HTR-8/SVneo (cell line): Measurements from ENCODE around the gene HSP90AA1.

ENCODE experiments used
- DNase-seq: peaks from one replicate; pipeline ENCODE4 v3.0.0; 2011; ENCODE audit warnings: low spot score, mixed read lengths; ENCODE audit not compliant: insufficient read length
- FAIRE-seq: peaks from 2 replicates; lab custom pipeline; 2011; peaks lifted over from hg19 to GRCh38; lab: Jason Lieb, UNC

Gene HSP90AA1

DNA sequence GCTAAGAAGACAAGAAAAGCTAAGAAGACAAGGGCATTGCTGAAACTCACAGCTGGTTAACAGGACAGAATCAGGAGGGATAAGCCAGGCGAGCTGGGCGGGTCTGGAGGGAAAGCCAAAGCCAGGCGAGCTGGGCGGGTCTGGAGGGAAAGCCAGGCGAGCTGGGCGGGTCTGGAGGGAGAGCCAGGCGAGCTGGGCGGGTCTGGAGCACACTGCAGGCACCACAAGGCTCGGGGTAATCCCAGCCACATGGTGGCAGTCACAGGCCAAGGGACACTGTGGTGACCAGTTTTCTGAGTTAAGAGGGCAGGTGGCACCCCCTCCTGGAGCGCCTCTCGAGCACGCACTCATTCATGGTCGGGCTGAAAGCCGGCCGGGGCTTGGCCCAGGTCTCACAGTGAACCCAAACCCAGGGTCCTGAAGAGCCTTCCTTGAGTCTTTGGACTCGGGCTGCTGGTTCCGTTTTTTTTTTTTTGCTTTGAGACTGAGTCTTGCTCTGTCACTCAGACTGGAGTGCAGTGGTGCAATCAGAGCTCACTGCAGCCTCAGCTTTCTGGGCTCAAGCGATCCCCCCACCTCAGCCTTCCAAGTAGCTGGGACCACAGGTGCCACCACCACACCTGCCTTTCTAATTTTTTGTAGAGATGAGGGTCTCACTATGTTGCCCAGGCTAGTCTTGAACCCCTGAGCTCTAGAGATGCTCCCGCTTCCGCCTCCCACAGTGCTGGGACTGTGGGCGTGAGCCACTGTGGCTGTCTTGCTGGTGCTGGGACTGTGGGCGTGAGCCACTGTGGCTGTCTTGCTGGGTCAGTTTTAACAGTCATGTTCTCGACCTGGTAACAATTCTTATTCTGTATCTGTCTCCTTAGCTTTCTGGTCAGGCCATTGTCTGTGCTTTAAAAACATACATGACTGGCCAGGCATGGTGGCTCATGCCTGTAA, 40.2 kb downstream of the HSP90AA1 start:
- FAIRE-seq (no peak), DNase-seq (peak; percentile 27)

DNA sequence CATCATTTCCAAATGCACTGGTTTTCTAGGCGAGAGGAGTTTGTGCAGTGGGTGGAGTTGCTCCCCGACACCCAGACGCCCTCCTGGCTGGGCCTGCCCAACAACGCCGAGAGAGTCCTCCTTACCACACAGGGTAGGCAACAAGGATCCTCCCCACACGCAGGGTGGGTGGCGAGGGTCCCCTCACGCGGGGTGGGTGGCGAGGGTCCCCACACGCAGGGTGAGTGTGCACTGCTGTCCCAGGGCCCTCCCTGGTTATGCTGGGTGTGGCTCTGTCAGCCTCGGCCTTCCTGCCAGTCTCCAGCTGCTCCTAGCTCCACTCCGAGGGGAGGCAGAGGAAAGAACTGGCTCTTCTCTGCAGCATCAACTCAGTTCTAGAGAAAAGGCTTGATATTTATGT, 42.3 kb downstream of the HSP90AA1 start:
- FAIRE-seq = no peak
- no peak for DNase-seq

DNA sequence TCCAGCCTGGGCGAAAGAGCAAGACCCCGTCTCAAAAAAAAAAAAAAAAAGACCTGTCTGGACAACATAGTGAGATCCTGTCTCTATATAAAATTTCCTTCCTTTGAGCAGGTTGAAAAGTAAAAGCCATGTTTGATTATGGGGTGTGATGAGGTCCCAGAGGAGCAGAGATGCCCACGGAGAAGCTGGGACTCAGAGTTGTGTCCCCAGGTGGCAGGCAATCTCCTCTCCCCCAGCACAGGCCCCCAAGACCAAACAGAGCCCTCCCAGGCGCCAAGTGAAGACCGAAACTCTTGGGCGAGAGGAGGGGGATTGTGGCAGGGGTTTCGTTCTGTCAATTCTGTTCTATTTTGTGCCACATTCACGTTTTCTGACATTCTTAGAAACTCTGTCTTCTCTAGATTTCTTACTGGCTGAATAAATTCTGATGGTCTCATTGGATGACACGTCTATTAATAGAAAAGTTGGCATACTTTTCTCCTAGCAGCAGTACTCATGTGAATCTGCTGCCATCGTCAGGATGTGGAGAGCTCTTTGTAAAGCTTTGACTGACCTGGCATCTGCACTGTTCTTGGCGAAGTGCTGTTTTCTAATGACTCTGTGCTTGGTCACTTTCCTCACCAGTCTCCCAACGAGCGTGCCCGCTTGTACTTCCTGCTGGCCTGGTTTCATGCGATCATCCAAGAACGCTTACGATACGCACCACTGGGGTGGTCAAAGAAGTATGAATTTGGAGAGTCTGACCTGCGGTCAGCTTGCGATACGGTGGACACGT, 43.4 kb downstream of the HSP90AA1 start:
- FAIRE-seq (peak; percentile 44), DNase-seq (no peak)

DNA sequence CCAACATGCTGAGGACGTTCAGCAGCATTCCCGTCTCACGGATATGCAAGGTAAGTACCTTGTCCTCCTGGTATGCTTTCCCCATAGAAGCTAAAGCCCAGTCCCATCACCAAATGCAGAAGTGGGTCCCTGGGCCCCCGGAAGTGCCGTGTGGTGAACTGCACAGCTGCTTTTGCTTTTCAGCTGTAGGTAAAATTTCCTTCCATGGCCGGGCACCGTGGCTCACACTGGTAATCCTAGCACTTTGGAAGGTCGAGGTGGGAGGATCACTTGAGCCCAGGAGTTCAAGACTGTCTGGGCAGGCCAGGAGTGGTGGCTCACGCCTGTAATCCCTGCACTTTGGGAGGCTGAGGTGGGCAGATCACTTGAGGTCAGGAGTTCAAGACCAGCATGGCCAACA, 44.1 kb downstream of the HSP90AA1 start:
- no peak for DNase-seq
- no peak for FAIRE-seq

DNA sequence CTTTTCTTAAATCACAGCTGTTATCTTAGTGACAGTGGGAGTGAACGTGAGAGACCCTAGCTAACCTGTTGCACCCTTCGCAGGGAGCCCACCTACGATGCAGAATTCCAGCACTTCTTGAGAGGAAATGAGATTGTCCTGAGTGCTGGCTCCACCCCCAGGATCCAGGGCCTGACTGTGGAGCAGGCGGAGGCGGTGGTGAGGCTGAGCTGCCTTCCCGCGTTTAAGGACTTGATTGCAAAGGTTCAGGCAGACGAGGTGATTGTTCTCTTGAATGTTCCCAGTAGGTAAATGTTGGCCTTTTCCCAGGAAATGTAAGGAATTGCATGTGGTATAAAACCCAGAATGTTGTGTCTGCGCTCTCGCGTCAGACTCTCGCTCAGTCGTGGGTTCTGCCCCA, 46.7 kb downstream of the HSP90AA1 start:
- DNase-seq = no peak
- FAIRE-seq = no peak

DNA sequence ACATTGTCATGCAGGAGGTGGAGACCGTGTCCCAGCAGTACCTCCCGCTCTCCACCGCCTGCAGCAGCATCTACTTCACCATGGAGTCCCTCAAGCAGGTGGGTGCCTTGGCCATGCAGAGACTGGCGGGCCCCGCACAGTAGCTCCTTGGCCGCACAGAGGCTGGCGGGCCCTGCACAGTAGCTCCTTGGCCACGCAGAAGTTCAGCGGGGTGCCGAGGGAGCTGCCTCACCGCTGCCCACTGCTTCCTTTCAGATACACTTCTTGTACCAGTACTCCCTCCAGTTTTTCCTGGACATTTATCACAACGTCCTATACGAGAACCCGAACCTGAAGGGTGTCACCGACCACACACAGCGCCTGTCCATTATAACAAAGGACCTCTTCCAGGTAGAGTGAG, 47.7 kb downstream of the HSP90AA1 start:
- FAIRE-seq = no peak
- DNase-seq = no peak

DNA sequence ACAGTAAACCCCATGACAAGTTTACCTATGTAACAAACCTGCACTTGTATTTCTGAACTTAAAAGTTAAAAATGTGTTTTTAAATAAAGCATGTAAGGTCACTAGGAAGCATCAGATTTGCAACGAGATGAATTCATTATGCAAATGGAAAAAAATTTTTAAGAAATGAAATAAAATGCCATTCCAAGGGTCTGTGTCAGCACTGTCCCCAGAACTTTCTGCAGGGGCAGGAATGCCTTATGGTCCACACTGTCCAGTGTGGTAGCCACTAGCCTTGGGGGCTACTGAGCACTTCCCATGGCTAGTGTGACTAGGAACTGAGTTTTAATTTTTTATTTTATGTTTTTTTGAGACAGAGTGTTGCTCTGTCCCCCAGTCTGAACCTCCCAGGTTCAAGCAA, 49.2 kb downstream of the HSP90AA1 start:
- FAIRE-seq (no peak), DNase-seq (no peak)

DNA sequence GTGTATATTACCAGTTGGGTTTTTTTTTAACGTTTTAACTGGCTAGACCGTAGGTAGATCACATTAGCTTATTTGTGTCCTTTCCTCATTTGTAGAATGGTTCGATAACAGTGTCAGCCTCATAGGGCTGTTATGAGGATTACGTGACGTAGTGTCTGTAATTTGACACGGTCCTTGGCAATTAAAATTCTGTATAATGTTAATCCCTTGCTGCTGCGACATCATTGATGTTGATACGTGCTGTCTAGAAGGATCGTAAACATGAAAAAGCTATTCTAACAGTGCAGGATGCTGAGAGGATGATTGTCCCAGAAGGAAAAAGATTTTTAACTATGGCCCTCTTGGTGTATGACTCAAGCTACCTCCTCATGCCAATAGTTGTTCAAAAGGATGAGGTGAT, 50.9 kb downstream of the HSP90AA1 start:
- no peak for DNase-seq
- peak; percentile 51 for FAIRE-seq

DNA sequence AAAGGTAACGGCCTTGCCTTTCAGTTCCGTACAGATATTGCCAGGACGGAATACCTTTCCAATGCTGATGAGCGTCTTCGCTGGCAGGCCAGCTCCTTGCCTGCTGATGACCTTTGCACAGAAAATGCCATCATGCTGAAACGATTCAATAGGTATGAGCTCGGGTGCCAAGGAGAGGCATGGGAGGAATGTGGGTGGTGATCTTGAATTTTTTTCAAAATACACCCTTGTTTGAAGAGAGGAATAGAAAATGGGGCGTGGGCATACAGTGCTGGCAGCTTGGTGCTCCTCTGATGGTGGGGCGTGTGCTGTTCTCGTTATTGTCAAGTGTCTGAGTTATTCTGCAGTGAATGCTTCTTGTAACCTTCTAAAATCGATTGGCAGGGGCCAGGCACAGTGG, 52.5 kb downstream of the HSP90AA1 start:
- FAIRE-seq (no peak), DNase-seq (no peak)

DNA sequence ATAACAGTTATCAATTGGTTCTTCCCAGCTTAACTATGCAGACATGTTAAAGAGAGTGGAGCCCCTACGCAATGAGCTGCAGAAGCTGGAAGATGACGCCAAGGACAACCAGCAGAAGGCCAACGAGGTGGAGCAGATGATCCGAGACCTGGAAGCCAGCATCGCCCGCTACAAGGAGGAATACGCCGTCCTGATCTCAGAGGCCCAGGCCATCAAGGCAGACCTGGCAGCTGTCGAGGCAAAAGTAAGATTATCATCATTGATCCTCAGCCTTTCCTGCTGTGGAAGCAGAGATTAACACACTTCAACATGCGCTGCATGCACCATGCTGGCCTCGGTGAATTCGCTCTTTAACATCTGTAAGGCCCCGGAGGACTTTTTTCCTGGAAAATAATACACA, 53.6 kb downstream of the HSP90AA1 start:
- DNase-seq (no peak), FAIRE-seq (no peak)
